Activated naive CD8-positive, alpha-beta T cell treated with anti-CD3 and anti-CD28 coated beads, Interleukin-2, amount 50 U/mL, for 16 hours (primary cell): ENCODE data around the gene SYNE3.
A peak's percentile ranks its signal among the peaks of the same experiment; 100 is the strongest.

Source experiments
- DNase-seq: peaks from one replicate; pipeline ENCODE4 v3.0.0-alpha.2; 2020; ENCODE audit warnings: low read depth, low spot score

Gene SYNE3

GRCh38 chr14:95541932-95542930, 25.8 kb upstream of the SYNE3 start:
- no peak for DNase-seq

GRCh38 chr14:95541346-95541745, 24.9 kb upstream of the SYNE3 start:
- DNase-seq, result no peak

- DNase-seq, result no peak
Observed at GRCh38 chr14:95540236-95540855, 23.9 kb upstream of the SYNE3 start.

DNA sequence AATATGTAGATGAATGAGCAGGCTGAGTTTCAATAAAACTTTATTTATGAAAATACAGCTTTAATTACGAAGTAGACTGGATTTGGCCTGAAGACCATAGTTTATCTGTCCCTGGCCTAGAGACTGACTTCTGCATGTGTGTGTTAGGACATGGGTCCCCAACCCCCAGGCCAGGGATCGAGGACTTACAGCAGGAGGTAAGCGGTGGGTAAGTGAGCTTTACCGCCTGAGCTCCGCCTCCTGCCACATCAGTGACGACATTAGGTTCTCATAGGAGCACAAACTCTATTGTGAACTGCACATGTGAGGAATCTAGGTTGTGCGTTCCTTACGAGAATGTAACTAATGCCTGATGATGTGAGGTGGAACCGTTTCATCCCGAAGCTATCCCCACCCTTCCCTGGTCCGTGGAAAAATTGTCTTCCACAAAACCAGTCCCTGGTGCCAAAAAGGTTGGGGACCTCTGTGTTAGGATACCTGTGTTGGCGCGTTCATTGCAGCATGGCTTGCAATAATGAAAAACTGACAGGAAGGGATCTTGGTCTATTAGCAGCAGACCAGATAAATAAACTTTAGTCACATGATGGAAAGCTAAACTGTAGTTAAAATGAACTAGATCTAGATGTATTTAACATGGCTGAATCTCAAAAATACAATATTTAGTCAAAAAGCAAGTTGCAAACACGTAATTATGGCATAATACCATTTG, 22.5 kb upstream of the SYNE3 start:
- DNase-seq, result no peak

DNA sequence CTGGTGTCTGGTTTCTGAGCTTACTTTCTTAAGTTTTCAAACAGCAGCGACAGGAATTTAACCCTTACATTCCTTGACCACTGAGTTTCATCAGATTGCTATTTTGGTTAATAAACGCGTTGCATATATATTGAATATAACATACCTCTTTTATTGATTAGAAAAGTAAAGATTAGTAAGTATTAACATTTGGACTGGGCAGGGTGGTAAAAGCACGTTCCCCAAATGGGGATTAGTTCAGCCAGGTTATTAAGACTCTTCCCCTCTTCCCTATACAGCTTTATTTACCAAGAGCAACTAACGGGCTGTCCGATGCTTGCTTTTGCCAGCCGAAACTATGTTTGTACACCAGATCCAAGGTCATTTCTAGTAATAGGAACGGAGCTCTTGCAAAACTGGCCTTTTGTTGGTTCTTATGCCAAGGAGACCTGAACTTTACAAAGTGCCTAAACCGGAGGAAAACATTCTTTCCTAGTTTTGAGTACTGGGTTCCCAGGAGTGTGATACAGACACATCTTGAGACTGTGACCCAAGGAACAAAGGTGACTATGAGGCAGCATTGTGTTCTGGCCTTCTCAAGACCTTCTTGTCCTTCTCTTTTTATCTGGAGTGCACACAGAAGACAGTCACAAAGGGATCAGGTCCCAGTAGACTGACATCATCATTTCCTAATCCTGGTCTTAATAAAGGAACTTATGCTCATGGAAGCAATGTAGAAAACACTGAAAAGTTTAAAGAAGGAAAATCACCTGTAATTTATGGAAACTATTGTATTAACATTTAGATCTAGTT, 21.0 kb upstream of the SYNE3 start:
- DNase-seq, result no peak

DNA sequence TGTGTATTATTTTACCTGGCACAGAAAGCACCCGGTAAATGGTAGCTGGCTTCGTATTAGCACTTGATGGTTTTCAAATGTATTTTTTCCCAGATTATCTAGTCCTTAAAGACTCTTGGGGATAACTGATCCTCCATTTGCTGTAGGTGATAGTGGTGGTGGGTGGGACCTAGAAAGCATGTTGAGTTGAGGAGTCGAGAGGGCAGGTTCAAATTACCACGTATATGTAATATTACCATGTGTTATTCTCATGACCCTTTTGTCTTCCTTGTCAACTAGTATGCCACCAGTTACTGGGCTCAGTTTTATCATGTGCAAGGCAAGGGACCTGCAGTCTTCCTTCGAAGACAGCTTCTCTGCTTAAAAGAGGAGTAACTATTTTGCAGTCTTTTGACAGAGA, 20.2 kb upstream of the SYNE3 start:
- no peak for DNase-seq

GRCh38 chr14:95536036-95536593, 19.7 kb upstream of the SYNE3 start:
- no peak for DNase-seq

DNA sequence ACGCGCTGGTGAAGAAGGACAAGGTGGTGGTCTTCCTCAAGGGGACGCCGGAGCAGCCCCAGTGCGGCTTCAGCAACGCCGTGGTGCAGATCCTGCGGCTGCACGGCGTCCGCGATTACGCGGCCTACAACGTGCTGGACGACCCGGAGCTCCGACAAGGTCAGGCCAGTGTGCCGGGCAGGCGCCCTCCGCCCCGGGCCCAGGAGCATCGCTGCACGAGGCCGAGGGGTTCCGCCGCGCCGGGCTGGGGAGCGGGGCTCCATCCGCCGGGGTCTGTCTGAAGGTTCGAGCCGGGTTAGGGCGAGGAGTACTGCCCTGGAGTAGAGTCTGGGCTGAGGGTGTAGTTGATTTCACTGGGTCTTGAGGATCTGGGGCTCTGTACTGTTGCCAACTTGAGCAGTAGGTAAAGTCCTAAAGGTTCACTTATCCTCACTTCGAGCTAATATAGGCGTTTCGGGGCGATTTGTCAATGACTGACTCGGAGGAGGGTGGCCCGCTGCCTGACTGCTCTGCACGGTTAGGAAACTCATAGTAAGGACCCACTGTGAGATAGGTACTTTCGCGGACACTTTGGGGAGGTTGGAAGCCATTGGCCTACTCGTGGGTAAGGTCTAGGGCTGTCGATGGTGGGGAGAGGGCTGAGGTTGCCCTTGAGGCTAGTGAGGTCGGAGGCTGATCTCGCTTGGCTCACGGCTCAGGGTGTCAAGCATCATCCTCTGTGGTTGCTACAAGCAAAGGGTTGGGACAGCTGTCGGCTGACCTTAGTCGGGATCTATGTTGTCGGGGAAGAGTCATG, 19.0 kb upstream of the SYNE3 start:
- DNase-seq, result no peak

DNA sequence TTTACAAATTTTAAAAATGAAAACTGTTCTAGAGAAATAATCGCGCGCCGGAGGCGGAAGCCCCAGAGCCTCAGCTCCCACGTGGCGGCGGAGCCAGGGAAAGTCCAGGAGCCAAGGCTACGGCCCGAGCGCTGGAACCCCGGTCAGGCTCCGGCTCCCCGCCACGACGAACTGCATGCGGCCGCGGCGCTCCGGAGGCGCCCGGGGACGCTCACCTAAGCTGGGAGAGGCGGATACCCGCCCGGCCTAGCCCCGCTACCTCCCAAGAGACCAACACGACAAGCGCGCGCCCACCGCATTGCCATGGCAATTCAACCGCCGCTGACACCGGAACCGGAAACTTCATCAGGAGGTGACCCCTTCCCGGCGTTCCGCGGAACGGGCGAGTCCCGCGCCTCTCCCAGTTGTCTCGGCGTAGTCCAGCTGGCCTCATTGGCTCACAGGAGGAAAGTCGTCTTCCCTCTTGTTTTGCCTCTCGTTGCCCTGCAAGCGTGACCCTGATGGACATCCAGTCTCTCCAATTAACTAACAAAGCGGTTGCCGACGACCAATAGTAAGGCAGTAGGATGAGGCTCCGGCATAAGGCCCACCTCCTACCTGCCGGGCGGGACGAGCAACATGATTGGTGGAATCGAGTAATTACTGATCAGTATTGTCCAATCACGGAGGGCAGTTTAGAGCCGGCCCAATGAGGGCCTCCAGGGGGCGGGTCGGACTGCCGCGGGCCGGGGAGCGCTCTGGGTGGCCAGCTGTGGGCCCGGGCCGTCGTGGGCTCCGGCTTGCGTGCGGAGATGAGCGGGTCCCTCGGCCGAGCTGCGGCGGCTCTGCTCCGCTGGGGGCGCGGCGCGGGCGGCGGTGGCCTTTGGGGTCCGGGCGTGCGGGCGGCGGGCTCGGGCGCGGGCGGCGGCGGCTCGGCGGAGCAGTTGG, 18.1 kb upstream of the SYNE3 start, which contains the start of gene GLRX5:
Gene GLRX5 (plus strand): TSS at position 752 of the 927 bp plus-strand sequence. CDS start 40 bp downstream, at position 792.
- peak; percentile 93 for DNase-seq

GRCh38 chr14:95533822-95534221, 17.4 kb upstream of the SYNE3 start:
- DNase-seq, result no peak

DNA sequence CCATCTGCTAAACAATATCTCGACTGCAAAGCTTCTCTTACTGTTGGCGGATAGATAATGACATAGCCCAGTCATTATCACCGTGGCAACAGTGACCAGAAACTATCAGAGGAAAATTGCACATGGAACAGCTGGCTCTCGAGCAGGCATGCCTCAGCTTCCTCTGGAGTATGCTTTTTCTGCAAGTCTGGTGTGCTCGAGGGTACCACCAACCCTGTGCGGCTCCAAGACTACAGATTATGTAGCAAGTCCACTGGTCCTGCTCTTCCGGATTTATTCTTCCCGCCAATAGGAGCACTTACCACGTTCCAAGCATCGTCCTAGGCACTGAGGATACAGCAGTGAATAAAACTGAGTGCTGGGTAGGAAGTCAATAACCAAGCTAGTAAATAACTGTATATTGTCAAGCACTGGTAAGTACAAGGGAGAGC, 17.0 kb upstream of the SYNE3 start:
- no peak for DNase-seq

DNA sequence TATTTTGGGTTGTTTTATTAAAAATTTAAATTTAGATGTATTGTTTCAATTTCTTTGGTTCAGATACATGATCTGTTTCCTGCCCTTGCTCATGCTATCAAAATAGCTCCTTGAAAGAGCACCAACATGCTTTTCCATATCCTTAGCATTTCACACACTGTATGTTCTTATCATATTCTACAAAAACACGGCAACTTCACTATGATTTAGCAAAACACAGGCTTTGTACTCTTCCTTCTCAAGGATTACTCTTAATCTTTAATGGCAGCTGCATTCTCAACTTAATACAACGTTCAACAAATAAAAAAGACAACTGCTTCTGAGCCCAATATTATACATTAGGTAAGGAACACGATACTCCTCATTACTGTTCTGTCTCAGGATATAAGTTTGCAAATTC, 15.5 kb upstream of the SYNE3 start:
- DNase-seq, result no peak

DNA sequence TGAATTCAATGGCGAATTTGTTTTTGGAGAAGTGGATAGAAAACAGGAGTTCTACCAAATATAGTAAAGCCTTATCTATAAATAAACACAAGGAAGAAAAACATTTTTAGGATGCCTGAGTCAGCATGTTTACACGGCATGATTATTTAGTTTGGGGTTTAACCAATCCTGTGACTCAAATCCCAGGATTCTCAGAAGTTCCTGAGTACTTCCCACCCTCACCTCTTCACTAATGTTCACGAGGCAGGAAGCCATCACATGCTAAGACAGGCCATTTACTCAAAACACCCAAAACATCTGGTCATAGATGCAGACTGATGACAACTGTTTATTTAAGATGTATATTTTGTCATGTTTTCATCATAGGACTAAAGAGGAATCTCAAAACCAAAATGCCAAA, 15.0 kb upstream of the SYNE3 start:
- DNase-seq, result no peak

GRCh38 chr14:95530473-95531276, 14.2 kb upstream of the SYNE3 start:
- DNase-seq, result no peak

DNA sequence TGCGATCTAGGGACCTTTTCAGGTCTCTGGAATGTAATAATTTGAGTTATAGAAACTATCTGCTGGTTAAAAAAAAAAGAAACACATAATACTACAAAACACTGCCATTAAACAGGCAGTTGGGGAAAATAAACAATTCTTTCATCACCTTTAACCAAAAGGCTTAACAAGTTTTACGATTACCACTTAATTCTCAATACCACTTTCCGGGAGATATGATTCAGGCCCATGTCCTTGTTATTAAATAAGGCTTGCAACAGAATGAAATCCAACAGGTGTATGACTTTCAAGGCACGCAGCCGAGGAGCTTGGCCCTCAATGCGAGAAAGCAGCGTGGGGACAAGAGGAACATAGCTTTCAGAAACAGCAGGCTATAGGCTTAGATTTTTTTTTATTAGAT, 12.8 kb upstream of the SYNE3 start:
- no peak for DNase-seq

DNA sequence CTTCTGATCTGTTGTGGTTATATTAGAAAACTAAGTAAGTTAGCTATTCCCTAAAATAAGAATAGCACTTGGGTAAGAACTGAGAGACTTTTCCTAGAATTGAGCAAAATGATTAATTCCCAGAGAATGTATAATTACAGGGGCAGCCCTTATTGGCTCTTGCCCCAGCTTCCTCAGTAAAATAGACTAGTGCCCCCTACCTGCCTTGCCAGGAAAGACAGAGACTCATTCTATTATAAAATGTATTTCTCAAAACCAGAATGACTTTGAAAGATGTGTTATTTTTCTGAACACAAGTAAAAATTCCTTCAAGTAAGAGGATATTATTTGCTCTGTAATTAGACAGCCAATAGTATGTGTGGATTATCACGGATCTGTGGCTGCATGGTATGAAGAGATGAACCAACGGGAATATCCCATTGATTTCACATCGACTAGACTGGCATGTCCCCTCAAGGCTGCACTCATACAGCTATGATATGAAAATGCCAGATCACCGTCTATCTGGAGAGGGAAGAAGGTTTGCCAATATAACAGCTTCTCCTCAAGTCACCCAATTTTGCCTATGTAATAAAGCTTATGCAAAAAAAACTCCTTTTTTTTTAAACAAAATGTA, 11.0 kb upstream of the SYNE3 start:
- no peak for DNase-seq

GRCh38 chr14:95526483-95527386, 10.3 kb upstream of the SYNE3 start:
- DNase-seq, result no peak
